ENCODE results near the gene MARCHF10.

MARCHF10 gene

DNA sequence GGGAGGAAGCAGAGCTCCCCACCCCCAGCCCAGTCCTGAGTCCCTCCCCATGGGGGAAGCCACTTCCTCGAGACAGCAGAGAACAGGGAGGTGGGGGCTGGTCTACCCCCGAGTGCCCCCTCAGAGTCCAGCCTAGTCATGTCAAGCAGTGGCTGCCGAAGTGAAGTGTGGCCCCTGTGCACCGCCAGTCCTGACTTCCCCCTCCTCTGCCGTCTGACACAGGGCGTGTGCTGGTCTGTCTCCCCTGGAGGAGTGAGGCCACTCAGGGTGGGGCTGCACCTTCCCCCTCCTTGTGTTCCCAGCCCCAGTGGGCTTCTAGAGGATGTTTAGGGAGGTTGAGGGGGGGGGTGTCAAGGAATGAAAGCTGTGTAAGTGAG, 133.8 kb downstream of the MARCHF10 start:
- FAIRE-seq, result no peak

DNA sequence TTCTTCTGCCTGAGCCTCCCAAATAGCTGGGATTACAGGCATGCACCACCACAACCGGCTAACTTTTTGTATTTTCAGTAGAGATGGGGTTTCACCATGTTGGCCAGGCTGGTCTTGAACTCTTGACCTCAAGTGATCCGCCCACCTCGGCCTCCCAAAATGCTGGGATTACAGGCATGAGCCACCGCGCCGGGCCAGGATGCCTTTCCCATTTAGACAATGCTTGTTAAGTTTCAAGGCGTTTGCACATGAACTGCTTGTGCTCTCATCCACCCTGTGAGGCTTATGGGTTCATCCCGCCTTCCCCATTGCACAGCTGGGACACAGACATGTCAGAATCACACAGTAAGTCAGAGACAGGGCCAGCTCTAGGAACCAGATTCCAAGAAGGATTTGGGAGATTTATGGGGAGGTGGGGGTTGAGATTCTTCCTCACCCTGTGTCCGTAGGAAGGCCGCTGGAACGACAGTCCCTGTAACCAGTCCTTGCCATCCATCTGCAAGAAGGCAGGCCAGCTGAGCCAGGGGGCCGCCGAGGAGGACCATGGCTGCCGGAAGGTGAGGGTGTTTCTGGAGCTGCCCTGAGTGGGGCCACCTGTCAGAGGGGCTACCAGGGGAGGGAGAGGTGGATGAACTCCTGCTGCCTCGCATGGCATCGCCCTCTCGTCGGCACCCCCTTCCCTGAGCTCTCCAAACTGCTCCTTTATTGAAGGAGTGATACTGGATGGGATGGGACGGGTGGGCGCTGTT, 134.3 kb downstream of the MARCHF10 start:
- FAIRE-seq, result no peak

DNA sequence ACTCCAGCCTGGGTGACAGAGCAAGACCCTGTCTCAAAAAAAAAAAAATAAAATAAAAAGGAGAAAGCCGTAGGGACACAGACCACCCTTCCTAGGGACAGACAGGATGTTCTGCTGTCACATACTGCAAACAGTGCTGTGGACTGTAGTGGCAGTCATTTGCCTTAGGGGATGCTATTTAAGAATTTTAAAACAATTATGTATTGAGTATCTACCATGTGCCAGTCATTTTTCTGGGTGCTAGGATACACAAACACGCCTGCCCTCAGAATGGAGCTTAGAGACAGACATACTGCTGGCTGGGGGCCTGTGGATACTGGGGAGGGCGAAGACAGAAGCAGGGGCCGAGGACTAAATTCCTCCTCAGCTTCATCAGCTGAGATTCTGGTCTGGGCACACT, 135.2 kb downstream of the MARCHF10 start:
- no peak for FAIRE-seq

DNA sequence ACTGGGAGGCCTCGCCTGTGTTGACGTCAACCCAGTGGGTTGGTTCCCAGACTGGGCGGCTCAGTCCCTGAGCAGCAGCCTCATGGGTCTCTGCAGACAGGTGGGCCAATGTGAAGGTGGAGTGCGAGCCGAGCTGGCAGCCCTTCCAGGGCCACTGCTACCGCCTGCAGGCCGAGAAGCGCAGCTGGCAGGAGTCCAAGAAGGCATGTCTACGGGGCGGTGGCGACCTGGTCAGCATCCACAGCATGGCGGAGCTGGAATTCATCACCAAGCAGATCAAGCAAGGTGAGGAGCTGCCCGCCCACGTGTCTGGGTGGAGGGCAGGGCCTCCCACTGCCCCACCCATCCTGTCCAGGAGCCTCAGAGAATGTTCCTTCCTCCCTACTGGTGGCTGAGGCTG, 136.6 kb downstream of the MARCHF10 start:
- FAIRE-seq, result no peak

DNA sequence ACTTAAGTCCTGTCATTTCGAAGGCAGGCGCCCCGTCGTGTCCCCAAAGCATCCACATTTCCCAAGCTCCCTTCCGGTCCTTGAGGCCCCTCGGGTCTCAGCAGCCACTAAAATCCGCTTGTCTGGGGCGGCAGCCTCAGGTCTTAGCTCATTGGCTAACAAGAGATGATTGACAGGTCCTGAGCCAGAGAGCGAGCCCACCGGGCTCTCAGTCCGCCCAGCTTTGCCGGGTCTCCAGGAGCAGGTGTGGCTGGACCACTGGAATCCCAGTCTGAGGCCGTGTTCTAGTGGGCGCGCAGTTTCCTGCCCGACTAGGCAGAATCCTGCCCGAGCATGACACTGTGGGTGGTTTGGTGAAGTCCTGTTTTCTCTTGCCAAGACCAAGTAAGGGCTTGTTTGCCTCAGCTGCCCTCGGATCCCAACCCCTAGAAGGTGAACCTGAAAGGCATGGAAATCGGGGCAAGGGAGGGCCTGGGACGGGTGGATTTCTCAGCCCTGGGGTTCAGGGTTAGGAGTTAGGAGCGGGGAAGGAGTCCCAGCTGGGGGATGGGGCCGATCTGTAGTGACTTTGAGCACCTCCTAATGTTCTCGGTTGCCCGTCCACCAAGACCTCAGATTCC, 137.8 kb downstream of the MARCHF10 start:
- FAIRE-seq, result no peak

DNA sequence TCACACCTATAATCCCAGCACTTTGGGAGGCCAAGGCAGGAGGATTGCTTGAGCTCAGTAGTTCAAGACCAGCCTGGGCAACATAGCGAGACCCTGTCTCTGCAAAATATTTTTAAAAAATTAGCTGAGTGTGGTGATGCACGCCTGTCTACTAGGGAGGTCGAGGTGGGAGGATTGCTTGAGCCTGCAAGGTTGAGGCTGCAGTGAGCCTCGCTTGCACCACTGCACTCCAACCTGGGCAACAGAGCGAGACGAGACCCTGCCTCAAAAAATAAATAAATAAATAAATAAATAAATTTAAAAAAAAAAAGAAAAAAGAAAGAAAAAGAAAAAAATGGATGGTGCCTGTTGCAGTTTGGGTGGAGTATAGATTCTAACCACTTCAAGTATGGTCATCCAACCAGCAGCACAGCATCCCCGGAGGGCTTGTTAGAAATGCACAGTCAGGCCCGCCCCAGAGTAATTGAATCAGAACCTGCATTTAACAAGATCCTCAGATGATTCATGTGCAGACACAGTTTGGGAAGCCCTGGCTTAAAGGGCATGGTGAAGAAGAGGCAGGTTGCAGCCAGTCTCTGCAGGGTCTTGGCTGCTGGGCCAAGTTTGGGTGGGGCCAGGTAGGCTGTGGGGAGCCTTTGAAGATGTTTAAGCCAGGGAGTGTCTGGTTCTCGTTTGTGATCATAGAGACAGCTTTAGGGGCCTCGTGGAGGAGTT, 139.9 kb downstream of the MARCHF10 start:
- FAIRE-seq, result no peak

DNA sequence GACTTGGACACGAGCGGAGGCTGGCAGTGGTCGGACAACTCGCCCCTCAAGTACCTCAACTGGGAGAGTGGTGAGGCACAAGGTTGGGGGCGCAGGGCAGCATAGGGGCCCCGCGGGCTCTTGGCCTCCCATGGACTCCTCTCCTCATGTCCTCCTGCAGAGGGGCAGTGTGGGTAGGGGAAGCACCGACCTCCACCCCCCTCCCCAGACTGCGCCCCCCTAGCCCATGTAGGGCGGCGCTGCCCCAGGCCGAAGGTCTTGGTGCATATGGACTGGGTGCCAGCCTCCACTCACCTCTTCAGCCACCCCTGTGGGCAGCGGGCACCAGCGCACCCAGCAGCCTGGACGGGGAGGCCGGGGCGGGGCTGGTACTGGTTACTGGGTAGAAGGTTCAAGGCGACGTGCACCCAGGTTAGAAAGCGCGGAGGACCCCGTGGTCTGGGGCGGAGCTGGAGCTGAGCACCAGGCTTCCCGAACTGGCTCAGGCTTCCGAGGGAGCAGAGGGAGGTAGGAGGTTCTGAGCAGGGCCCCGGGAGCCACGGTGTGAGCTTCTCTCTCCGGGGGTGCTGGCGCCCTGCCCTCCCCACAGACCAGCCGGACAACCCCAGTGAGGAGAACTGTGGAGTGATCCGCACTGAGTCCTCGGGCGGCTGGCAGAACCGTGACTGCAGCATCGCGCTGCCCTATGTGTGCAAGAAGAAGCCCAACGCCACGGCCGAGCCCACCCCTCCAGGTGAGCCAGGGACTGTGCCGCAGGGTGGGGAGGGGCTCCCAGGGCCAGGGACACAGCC, 141.1 kb downstream of the MARCHF10 start:
- FAIRE-seq, result no peak

DNA sequence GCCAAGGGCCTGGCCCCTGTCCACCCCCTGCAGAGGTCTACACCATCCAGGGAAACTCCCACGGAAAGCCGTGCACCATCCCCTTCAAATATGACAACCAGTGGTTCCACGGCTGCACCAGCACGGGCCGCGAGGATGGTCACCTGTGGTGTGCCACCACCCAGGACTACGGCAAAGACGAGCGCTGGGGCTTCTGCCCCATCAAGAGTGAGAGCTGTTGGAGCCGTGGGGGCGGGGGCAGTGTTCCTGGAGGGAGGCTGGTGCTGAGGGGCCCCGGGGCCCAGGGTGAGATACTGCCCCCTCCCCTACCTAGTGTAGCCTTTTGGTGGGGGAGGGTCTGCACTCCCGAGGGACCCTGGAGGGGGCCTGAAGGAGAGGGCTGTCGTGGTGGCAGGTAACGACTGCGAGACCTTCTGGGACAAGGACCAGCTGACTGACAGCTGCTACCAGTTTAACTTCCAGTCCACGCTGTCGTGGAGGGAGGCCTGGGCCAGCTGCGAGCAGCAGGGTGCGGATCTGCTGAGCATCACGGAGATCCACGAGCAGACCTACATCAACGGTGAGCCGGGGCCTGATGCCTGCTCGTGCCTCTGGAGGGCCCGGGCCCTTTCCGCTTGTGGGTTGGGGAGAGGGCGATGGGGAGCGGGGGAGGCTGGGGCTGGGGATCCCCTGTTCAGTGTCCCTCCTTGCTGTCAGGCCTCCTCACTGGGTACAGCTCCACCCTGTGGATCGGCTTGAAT, 141.9 kb downstream of the MARCHF10 start:
- FAIRE-seq, result no peak

DNA sequence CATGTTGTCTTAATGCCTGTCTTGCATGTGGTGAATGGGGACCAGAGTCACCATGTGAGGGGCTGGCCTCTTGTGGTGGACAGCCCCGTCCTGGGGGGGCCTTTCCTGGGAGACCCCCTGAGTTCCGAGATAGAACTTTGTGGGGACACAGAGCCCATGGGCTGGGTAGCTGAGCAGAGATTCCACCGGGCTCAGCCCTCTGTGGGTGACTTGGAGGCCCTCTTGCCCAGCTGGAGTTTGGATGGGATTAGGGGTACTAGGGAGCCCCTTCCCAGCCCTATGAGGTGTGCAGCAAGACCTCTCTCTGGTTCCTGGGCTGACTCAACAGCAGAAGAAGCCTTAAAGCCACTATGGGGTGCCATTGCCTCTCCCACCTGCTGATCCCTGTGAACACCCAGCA, 142.5 kb downstream of the MARCHF10 start:
- FAIRE-seq, result no peak

DNA sequence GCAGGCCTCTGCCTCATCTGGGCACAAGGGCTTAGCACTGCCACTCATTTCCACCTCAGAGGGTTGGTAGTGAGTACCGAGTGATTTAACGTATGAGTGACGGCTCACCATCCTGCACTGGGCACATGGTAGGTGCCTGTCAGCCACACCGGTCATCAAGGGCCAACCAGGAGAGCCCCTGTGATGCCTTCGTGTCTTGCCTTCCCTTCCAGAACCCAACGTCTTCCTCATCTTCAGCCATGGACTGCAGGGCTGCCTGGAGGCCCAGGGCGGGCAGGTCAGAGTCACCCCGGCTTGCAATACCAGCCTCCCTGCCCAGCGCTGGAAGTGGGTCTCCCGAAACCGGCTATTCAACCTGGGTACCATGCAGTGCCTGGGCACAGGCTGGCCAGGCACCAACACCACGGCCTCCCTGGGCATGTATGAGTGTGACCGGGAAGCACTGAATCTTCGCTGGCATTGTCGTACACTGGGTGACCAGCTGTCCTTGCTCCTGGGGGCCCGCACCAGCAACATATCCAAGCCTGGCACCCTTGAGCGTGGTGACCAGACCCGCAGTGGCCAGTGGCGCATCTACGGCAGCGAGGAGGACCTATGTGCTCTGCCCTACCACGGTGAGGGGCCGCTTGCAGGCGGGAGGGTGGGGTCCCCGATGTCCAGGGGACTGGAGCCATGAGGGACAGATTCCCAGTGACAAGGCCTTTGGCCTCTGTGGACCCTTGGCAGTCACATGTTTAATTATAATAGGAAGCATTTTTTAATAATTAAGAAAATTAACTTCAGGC, 143.6 kb downstream of the MARCHF10 start:
- FAIRE-seq, result no peak

DNA sequence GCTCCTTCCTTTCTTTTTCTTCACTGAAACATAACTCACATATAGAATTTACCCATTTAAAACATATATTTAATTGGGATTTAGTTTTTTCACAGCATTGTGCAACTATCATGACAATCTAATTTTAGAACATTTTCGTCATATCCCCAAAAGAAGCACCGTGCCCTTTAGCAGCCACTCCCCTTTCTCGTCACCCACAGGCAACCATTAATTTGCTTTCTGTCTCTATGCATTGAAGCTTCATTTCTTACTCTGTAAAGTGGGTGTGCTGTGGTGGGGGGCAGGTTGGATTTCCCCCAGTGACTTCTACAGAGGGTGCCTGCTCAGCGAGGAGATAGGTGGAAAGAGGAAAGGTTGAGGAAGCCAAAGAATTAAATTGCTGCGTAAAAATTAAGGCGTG, 144.8 kb downstream of the MARCHF10 start:
- FAIRE-seq, result no peak

DNA sequence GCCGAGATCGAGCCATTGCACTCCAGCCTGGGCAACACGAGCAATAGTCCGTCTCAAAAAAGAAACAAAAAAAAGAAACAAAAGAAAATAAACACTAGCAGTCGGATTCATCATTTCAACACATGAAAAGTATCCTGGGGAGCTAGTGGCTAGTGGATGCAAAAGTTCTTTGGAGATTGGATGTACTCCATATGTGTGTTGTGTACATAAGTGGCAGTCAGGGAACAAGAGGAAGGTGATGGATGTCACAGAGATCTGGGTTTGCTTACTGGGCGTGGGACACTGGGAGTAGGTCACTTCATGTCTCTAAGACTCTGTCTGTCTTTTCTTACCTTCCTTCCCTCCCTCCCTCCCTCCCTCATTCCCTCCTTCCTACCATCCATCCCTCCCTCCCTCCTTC, 145.3 kb downstream of the MARCHF10 start:
- no peak for FAIRE-seq

DNA sequence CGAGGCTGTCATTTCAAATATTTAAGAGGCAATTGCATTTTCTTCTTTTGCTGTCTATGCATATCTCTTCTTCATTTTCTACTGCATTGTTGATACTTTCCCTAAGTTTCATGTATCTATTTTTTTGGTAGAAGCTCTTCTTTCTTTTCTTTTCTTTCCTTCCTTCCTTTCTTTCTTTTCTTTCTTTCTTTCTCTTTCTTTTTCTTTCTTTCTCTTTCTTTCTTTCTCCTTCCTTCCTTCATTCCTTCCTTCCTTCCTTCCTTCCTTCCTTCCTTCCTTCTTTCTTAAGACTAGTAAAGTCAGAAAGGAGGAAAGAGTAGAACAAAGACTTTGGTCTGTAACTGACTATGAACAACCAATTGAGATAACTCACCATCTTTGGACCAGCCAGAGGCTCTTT, 146.8 kb downstream of the MARCHF10 start:
- no peak for FAIRE-seq

DNA sequence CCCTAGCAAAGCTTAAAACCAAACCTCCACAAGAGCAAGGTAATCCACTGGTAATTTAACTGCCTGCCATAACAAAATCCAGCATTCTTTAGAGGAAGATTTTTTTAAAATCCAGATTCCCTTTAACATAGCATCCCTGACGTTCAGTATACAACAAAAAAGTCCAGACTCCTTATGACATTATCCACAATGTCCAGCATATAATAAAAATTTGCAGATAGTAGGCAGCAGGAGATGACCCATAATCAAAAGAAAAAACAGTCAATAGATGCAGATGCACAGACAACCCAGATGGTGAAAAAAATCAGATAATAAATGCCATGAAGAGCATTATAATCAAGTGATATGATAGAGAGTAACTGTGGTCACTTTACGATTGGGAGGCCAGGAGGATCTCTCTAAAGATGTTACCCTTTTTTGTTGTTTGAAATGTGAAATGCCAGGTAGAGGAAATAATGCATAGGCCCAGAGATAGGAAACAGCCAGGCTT, 147.4 kb downstream of the MARCHF10 start:
- no peak for FAIRE-seq

DNA sequence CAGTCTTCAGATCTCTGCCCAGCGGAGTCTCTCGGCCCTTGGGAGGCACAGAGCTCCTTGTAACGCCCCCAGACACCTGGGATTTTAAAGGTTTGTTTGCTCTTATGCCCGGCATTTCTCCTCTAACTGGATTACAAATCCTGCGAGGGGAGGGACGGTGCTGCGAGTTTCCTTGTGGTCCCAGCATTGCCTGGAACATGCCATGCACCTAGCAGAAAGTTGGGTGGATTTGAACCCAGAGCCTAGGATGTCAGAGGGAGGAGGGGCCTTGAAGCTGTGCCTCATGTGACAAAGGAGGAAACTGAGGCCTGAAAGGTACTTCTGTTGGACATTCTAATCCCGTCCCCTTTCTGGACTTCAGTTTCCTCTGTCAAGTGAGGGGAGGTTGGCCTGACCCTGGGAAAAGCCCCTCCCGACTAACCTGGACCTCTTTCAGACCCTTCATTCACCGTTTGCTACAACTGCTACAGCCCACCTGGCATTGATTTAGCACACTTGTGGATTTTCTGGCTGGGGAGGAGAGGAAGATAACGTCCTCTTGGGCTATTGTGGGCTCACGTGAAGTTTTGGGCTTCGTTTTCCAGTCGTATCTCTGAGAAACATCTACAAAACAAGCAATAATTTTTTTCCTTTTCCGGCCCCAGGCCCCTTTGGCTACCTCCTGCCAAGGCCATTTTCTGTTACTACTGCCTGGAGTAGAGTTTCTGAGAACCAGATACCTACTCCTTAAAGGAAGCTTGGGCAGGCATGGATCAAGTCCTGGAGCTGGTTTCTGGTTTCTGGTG, 149.8 kb downstream of the MARCHF10 start:
- FAIRE-seq, result no peak

DNA sequence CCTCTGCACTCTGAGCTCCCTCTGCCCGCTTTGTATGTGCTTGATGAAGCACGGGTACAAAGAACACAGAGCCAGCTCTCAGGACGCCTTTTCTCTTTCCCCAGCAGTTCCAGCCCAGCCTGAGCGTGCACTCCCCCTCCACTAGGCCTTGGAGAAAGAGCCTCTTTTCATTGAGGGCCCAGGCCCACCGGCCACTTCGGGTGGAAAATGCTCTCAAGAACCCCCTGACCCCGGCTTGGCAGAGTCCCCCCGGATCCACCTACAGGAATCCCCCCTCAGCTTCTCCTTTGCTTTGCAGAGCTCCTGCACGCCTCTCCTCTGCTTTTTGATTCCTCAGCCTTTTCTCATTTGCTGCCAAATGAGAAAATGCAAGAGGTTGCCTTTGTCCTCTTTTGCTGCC, 150.4 kb downstream of the MARCHF10 start:
- no peak for FAIRE-seq

DNA sequence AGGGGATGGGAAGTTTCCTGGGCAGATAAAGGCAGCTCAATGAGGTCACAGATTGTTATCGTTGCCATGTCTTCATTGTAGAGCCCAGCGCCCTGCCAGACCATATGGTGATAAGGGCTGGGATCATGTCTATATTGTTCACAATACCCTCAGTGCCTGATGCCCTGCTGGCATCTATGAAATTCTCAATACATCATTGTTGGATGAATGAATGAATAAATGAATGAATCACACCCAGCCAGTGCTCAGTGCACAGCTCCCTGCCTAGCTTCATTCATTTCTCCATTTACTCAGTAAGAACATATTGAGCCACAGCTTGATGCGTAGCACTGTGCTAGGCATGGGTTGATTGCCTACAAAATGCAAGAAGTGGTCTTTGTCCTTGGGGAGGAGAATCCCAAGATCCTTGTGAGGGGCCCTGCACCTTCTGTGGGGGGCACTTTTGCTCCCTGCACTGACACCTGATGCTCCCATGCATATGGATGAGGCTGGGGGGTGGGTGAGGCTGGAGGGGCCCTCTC, 150.9 kb downstream of the MARCHF10 start:
- no peak for FAIRE-seq

DNA sequence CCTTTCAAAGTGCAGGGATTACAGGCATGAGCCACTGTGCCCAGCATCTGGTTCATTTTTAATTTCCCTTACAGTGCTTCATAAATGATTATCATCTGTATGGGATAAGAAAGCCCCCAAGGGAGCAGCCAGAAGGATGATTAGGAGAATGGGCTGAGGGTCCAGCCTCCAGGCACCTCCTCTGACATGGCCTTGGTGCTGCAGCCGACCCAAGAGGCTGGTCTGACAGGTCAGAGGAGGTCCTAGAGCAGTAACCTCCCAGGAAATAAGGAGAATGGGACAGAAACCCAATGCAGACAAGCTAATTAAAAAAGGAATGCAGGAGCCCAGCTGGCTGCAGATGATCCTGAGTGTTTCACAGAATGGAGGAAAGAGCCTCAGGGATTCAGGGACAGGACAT, 151.7 kb downstream of the MARCHF10 start:
- FAIRE-seq, result no peak

DNA sequence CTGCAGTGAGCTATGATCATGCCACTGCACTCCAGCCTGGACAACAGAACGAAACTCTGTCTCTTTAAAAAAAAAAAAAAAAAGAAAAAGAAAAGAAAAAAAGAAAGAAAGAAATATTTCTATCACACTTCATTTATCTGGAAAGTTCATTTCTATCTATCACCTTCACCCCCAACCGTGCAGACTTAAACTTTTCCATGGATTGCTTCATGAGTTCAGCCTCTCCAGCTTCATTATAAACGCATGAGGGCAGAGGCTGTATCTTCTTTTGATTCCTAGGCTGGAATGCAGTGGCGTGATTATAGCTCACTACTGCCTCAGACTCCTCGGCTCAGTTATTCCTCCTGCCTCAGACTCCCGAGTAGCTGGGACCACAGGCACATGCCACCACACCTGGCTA, 152.5 kb downstream of the MARCHF10 start:
- no peak for FAIRE-seq

Data from islet of Langerhans (tissue), 1 donor.